B cell (primary cell): Measurements from ENCODE around the gene CCDC63. TPM values are rescaled to one million over a fixed set of nuclear protein-coding genes. Genes with fewer than 3 reads are reported as not detected.

ENCODE experiments used
- ATAC-seq: fragments of 200-7000 bp; cut with Tn5 transposase; one replicate; pipeline ENCODE4 v1.10.0; 2021; ENCODE audit warnings: low read depth, mild to moderate bottlenecking, moderate number of reproducible peaks, moderate library complexity
- CTCF ChIA-PET: fragments of 350-600 bp; sonication (Branson Sonifier 250); formaldehyde crosslinking; loops from one replicate; lab custom pipeline; 2021; ENCODE audit warnings: antibody characterized with exemption, inconsistent platforms; lab: Charles Lee
- POLR2A ChIA-PET: fragments of 350-600 bp; sonication (Branson Sonifier 250); formaldehyde crosslinking; loops from one replicate; lab custom pipeline; 2021; ENCODE audit warnings: antibody characterized with exemption; lab: Charles Lee
- DNase-seq: peaks from one replicate; pipeline ENCODE4 v3.0.0; 2013
- H2AFZ ChIP-seq: 2 replicates; pipeline ENCODE4 v1.6.1; 2012; ENCODE audit warnings: mild to moderate bottlenecking, low read depth, low read length; ENCODE audit not compliant: insufficient read depth, poor library complexity, severe bottlenecking
- H3K27ac ChIP-seq, 2 donors: 1 replicate in 1 of 2; 2 replicates in 1 of 2; pipeline ENCODE4 v1.5.1; 2012 to 2013; ENCODE audit warnings: low read length in 2 of 2, mild to moderate bottlenecking in 2 of 2, moderate library complexity in 1 of 2
- H3K27me3 ChIP-seq, 4 experiments: fragments of 200-600 bp in 1 of 4; sonication (generic) in 1 of 4; replicated peaks in 1 of 4; 1 replicate in 2 of 4; 2 replicates in 2 of 4; pipeline versions ENCODE4 v1.6.1 to v1.7.0; 2013 to 2016; ENCODE audit warnings: low read length in 3 of 4, mild to moderate bottlenecking in 2 of 4, mixed read lengths in 1 of 4, moderate library complexity in 1 of 4; ENCODE audit not compliant: insufficient read depth in 4 of 4, control insufficient read depth in 3 of 4; ENCODE audit errors: control extremely low read depth in 1 of 4
- H3K36me3 ChIP-seq, 2 experiments: replicated peaks in 1 of 2; 1 replicate in 1 of 2; 2 replicates in 1 of 2; pipeline versions ENCODE4 v1.6.1 to v1.7.1; 2013; ENCODE audit warnings: low read length in 1 of 2; ENCODE audit not compliant: insufficient read depth in 2 of 2, control insufficient read depth in 1 of 2; ENCODE audit errors: control extremely low read depth in 1 of 2, extremely low read depth in 1 of 2
- H3K4me1 ChIP-seq, 2 donors: fragments of 200-600 bp in 1 of 2; sonication (generic) in 1 of 2; 1 replicate in 1 of 2; 2 replicates in 1 of 2; pipeline versions ENCODE4 v1.5.1 to v1.6.1; 2013 to 2017; ENCODE audit warnings: low read length in 2 of 2; ENCODE audit not compliant: control insufficient read depth in 2 of 2, insufficient read depth in 2 of 2
- H3K4me2 ChIP-seq: replicated peaks from 2 replicates; pipeline ENCODE3; 2012; ENCODE audit warnings: mild to moderate bottlenecking, low read depth, low read length; ENCODE audit not compliant: poor library complexity, severe bottlenecking
- H3K4me3 ChIP-seq, 5 experiments: fragments of 200-600 bp in 1 of 5; sonication (generic) in 1 of 5; 1 replicate in 3 of 5; 2 replicates in 2 of 5; pipeline versions ENCODE4 v1.5.1 to v1.7.0; 2011 to 2016; ENCODE audit warnings: low read length in 4 of 5, mild to moderate bottlenecking in 4 of 5, low read depth in 2 of 5, control low read depth in 1 of 5, moderate library complexity in 1 of 5; ENCODE audit not compliant: insufficient read depth in 1 of 5; ENCODE audit errors: control extremely low read depth in 1 of 5, extremely low read depth in 1 of 5
- H3K79me2 ChIP-seq: fragments of 200-600 bp; sonication (generic); one replicate; pipeline ENCODE4 v1.6.0; 2016; ENCODE audit warnings: low read length; ENCODE audit not compliant: control insufficient read depth, insufficient read depth
- H3K9ac ChIP-seq: fragments of 200-600 bp; sonication (generic); 2 replicates; pipeline ENCODE4 v1.6.1; 2017; ENCODE audit warnings: mild to moderate bottlenecking, low read length, moderate library complexity
- H3K9me3 ChIP-seq, 3 donors: one replicate each; pipeline versions ENCODE4 v1.6.1 to v1.7.1; 2013; ENCODE audit warnings: low read length in 2 of 3; ENCODE audit not compliant: control insufficient read depth in 2 of 3, insufficient read depth in 1 of 3; ENCODE audit errors: control extremely low read depth in 1 of 3
- H4K20me1 ChIP-seq: 2 replicates; pipeline ENCODE4 v1.6.0; 2012; ENCODE audit warnings: mild to moderate bottlenecking, low read length; ENCODE audit not compliant: insufficient read depth, control insufficient read depth, poor library complexity, severe bottlenecking
- H3K27ac Mint-ChIP-seq: one replicate; pipeline ENCODE4 v1.8.0; 2021; ENCODE audit warnings: mixed read lengths
- H3K27me3 Mint-ChIP-seq: one replicate; pipeline ENCODE4 v1.8.0; 2021; ENCODE audit warnings: mixed read lengths
- H3K4me1 Mint-ChIP-seq: one replicate; pipeline ENCODE4 v1.8.0; 2021; ENCODE audit warnings: mixed read lengths
- H3K4me3 Mint-ChIP-seq: one replicate; pipeline ENCODE4 v1.8.0; 2021; ENCODE audit warnings: mixed read lengths
- H3K9me3 Mint-ChIP-seq: one replicate; pipeline ENCODE4 v1.8.0; 2022; ENCODE audit warnings: mixed read lengths; ENCODE audit not compliant: insufficient read depth
- CTCF ChIP-seq: fragments of 200-600 bp; IDR thresholded peaks from one replicate; pipeline ENCODE4 v1.8.0; 2022; ENCODE audit warnings: antibody characterized with exemption, mild to moderate bottlenecking
- EZH2 ChIP-seq: IDR thresholded peaks from 2 replicates; pipeline ENCODE4 v1.6.1; 2012; ENCODE audit warnings: borderline replicate concordance, low read depth, mild to moderate bottlenecking, moderate library complexity, low read length; ENCODE audit not compliant: insufficient read depth, poor library complexity, severe bottlenecking
- WGBS: methylation state at CpG from one replicate; pipeline ENCODE4 v1.1.5; 2013; ENCODE audit warnings: missing lambda C conversion rate; ENCODE audit not compliant: insufficient coverage; 5-methylcytosine and 5-hydroxymethylcytosine counted together
- intact Hi-C: fragments of 100-400 bp; cut with micrococcal nuclease; formaldehyde crosslinking; loops from one replicate; pipeline ENCODE4 v1.10.0; 2022
- polyA plus RNA-seq: library from polyadenylated mRNA; depleted of rRNA; stranded (reverse); fragments of >200 nt; gene quantifications from 2 replicates; pipeline ENCODE4 v1.2.3, GENCODE V29; 2012
- total RNA-seq, 2 donors: library from RNA; stranded (reverse); fragments of 120-200 nt in 1 of 2; gene quantifications; 1 replicate in 1 of 2; 2 replicates in 1 of 2; pipeline versions ENCODE4 v1.2.3 to v1.2.4, GENCODE V29; 2013 to 2022

Gene CCDC63
- total and polyA plus RNA-seq, 2 donors (not counting 1 experiment from before 2014, with no cell fraction given) = not detected

- H3K4me1 Mint-ChIP-seq = peaks cover 2% of the 10 kb centered on the region
- Histone ChIP-seq H3K9me3 (peaks cover 0 to 4% (median 0%) of the 10 kb centered on the region in 3 donors), H3K27ac (no peak overlapping the region), H3K9ac (no peak overlapping the region), H3K4me3 (no peak overlapping the region), H2AFZ (no peak overlapping the region), H3K4me1 (peaks cover 0 to 5% of the 10 kb centered on the region in 2 donors), H3K4me2 (no peak overlapping the region), H3K79me2 (no peaks in the 10 kb centered on the region), H4K20me1 (no peaks in the 10 kb centered on the region), H3K27me3 (peaks cover 0 to 6% (median 1%) of the 10 kb centered on the region in 4 experiments), H3K36me3 (no peaks in the 10 kb centered on the region)
- peaks cover 15% of the 10 kb centered on the region for H3K27me3 Mint-ChIP-seq
- TF ChIP-seq CTCF (no peak), EZH2 (no peak)
- no peaks in the 10 kb centered on the region for H3K9me3 Mint-ChIP-seq
- H3K27ac Mint-ChIP-seq = no peak overlapping the region
- 87% methylated on average over 1 of the region's 2 CpGs for WGBS
- no peak overlapping the region for H3K4me3 Mint-ChIP-seq
- DNase-seq (no peak), ATAC-seq (no peak)
- POLR2A ChIA-PET = no interaction called here
- CTCF ChIA-PET = no interaction called here
- intact Hi-C loops = no loop called here
Measured at GRCh38 chr12:110813756-110814155, 33.0 kb upstream of the CCDC63 start.

GRCh38 chr12:110816248-110816647, 30.5 kb upstream of the CCDC63 start:
- ChIA-PET POLR2A (no interaction called here), CTCF (interaction anchor here (0.6 to 2.8 kb wide), 3 partner anchors 10 to 195 kb away, joined by 3 to 13 read pairs (median 4); no protein-coding TSS in a partner anchor)
- Histone ChIP-seq H3K4me1 (no peaks in the 10 kb centered on the region), H4K20me1 (no peaks in the 10 kb centered on the region), H3K79me2 (no peaks in the 10 kb centered on the region), H3K4me2 (no peak overlapping the region), H3K9ac (no peak overlapping the region), H2AFZ (no peak overlapping the region), H3K4me3 (no peak overlapping the region), H3K27me3 (peaks cover 0 to 6% (median 1%) of the 10 kb centered on the region in 4 experiments), H3K9me3 (no peaks in the 10 kb centered on the region), H3K27ac (no peak overlapping the region), H3K36me3 (no peaks in the 10 kb centered on the region)
- Mint-ChIP-seq H3K9me3 (no peaks in the 10 kb centered on the region), H3K27me3 (peaks cover 15% of the 10 kb centered on the region), H3K4me3 (no peak overlapping the region), H3K4me1 (peaks cover 3% of the 10 kb centered on the region), H3K27ac (no peak overlapping the region)
- no peak for DNase-seq
- intact Hi-C loops = no loop called here
- no CpG with 5 or more reads among the region's 1 CpG for WGBS
- no peak for ATAC-seq
- TF ChIP-seq EZH2 = no peak
- no peak for TF ChIP-seq CTCF
